PC-9 (cell line): ENCODE results near the gene SH3RF3.

ENCODE experiments used
- CTCF ChIP-seq: fragments of 200-600 bp; sonication (generic); conservative IDR thresholded peaks from 2 replicates; pipeline ENCODE4 v1.6.1; 2017; ENCODE audit warnings: mixed run types, antibody characterized with exemption, mild to moderate bottlenecking, moderate library complexity
- EZH2 ChIP-seq: fragments of 200-600 bp; sonication (generic); IDR thresholded peaks from 2 replicates; pipeline ENCODE4 v1.8.0; 2017; ENCODE audit warnings: antibody characterized with exemption, low read depth

GRCh38 chr2:109486711-109487535 lies 357.9 kb downstream of the SH3RF3 start:
- TF ChIP-seq CTCF = no peak
- TF ChIP-seq EZH2 = no peak
